ENCODE results near the gene MANBA.
A peak's percentile ranks its signal among the peaks of the same experiment; 100 is the strongest.

The MANBA gene

GRCh38 chr4:102642631-102643298 lies 118.0 kb downstream of the MANBA start:
- no peaks in the 10 kb centered on the region for H3K9me2 ChIP-seq (replicated peaks; ENCODE audit: low read depth, low read length)
- no peak overlapping the region for H3K4me2 ChIP-seq (ENCODE audit: low read depth, low read length, poor library complexity, severe bottlenecking)
- TF ChIP-seq CTCF (conservative IDR thresholded peaks at IDR 0.05; ENCODE audit: low read length) (no peak), EZH2phosphoT487 (IDR thresholded peaks at IDR 0.05; ENCODE audit: borderline replicate concordance) (no peak)
- H3K9ac ChIP-seq (ENCODE audit: low read depth, low read length, poor library complexity, severe bottlenecking) = no peak overlapping the region
- 0 out of 2 replicates have a peak, but pooled peaks cover 5% of the 10 kb centered on the region for H3F3A ChIP-seq (ENCODE audit: low read depth)
- no peaks in the 10 kb centered on the region; the same call in none of the 2 replicates for H3K36me3 ChIP-seq (ENCODE audit: insufficient read depth, low read length)
- H3K4me1 ChIP-seq (ENCODE audit: insufficient read depth, low read length, poor library complexity, severe bottlenecking) = peaks cover 17% of the 10 kb centered on the region
- H3K4me3 ChIP-seq (ENCODE audit: low read length, poor library complexity, severe bottlenecking) = no peak overlapping the region
- no peaks in the 10 kb centered on the region for H3K79me2 ChIP-seq (ENCODE audit: insufficient read depth, low read length)
- no peaks in the 10 kb centered on the region for H3K27me3 ChIP-seq (ENCODE audit: insufficient read depth, low read length, poor library complexity, severe bottlenecking)
- no peaks in the 10 kb centered on the region for H3K9me3 ChIP-seq (ENCODE audit: insufficient read depth, low read depth, low read length)
- no peak overlapping the region for H2AFZ ChIP-seq (ENCODE audit: low read length)
- no peaks in the 10 kb centered on the region for H4K20me1 ChIP-seq (ENCODE audit: insufficient read depth, low read length, poor library complexity, severe bottlenecking)

DNA sequence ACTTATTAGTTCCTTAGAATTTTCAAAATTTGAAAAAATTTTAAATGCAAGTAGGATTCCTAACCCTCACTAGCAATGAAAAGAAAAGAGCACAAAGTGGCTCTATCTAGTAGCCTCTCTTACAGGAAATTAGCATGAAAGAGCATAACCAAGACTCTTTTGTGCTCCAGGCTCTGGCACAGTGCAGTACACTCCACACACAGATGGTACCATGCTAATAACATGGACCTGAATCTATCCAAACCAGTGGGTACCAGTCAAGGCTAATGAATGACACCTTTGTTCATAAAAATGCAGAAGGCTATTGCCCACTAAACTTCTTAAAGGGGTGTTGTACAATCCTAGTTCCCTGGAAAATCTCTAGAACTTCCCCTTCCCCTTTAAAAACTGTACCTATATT lies 119.0 kb downstream of the MANBA start:
- no peak overlapping the region for H3K4me2 ChIP-seq (ENCODE audit: low read depth, low read length, poor library complexity, severe bottlenecking)
- H3K36me3 ChIP-seq (ENCODE audit: insufficient read depth, low read length) = no peaks in the 10 kb centered on the region; the same call in none of the 2 replicates
- H2AFZ ChIP-seq (ENCODE audit: low read length) = no peak overlapping the region
- H3K27me3 ChIP-seq (ENCODE audit: insufficient read depth, low read length, poor library complexity, severe bottlenecking) = no peaks in the 10 kb centered on the region
- no peaks in the 10 kb centered on the region for H4K20me1 ChIP-seq (ENCODE audit: insufficient read depth, low read length, poor library complexity, severe bottlenecking)
- H3K4me1 ChIP-seq (ENCODE audit: insufficient read depth, low read length, poor library complexity, severe bottlenecking) = peaks cover 17% of the 10 kb centered on the region
- H3K9ac ChIP-seq (ENCODE audit: low read depth, low read length, poor library complexity, severe bottlenecking) = no peak overlapping the region
- H3F3A ChIP-seq (ENCODE audit: low read depth) = no peaks in the 10 kb centered on the region
- no peaks in the 10 kb centered on the region for H3K79me2 ChIP-seq (ENCODE audit: insufficient read depth, low read length)
- H3K9me2 ChIP-seq (replicated peaks; ENCODE audit: low read depth, low read length) = no peaks in the 10 kb centered on the region
- TF ChIP-seq CTCF (conservative IDR thresholded peaks at IDR 0.05; ENCODE audit: low read length) = no peak
- H3K4me3 ChIP-seq (ENCODE audit: low read length, poor library complexity, severe bottlenecking) = no peak overlapping the region
- no peaks in the 10 kb centered on the region for H3K9me3 ChIP-seq (ENCODE audit: insufficient read depth, low read depth, low read length)

DNA sequence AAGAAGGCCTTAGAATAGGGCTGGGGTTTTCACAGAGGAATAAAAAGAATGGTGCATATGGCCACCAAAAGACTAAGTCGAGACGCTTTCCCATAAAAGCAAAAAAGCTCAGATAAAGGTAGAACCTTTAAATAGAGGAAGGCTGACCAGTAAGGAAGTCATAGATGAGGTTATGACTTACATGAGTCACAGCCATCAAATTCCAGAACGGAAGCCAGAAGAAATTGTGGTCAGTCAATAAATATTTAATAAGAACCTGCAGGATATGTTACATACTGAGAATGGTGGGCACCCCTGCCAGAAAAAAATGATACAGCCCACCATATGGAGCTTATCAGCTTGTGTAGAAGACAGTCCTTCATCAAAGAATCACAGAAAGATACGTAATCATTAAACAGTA lies 120.1 kb downstream of the MANBA start:
- Histone ChIP-seq H3K36me3 (ENCODE audit: insufficient read depth, low read length) (no peaks in the 10 kb centered on the region; the same call in none of the 2 replicates), H3K9ac (ENCODE audit: low read depth, low read length, poor library complexity, severe bottlenecking) (no peak overlapping the region), H2AFZ (ENCODE audit: low read length) (no peak overlapping the region), H3K4me1 (ENCODE audit: insufficient read depth, low read length, poor library complexity, severe bottlenecking) (peaks cover 17% of the 10 kb centered on the region), H3K9me3 (ENCODE audit: insufficient read depth, low read depth, low read length) (no peaks in the 10 kb centered on the region), H3K4me2 (ENCODE audit: low read depth, low read length, poor library complexity, severe bottlenecking) (peak overlapping the region; percentile 44), H3K79me2 (ENCODE audit: insufficient read depth, low read length) (no peaks in the 10 kb centered on the region), H3K27me3 (ENCODE audit: insufficient read depth, low read length, poor library complexity, severe bottlenecking) (no peaks in the 10 kb centered on the region), H3K9me2 (replicated peaks; ENCODE audit: low read depth, low read length) (no peaks in the 10 kb centered on the region), H3F3A (ENCODE audit: low read depth) (no peaks in the 10 kb centered on the region), H3K4me3 (ENCODE audit: low read length, poor library complexity, severe bottlenecking) (no peak overlapping the region), H4K20me1 (ENCODE audit: insufficient read depth, low read length, poor library complexity, severe bottlenecking) (no peaks in the 10 kb centered on the region)
- no peak for TF ChIP-seq CTCF (conservative IDR thresholded peaks at IDR 0.05; ENCODE audit: low read length)
- TF ChIP-seq EZH2phosphoT487 (IDR thresholded peaks at IDR 0.05; ENCODE audit: borderline replicate concordance) = no peak

Measured in Loucy (cell line).